Activated CD4-positive, alpha-beta T cell treated with anti-CD3 and anti-CD28 coated beads, Interleukin-2, amount 50 U/mL, for 24 hours (primary cell): ENCODE results near the gene NF2.
"Not testable (repeated sequence)": the region's sequence is repeated elsewhere in the genome, so short reads cannot be mapped to it uniquely, and the experiment has no call there.

ENCODE experiments used
- DNase-seq, 2 donors: peaks; one replicate each; pipeline ENCODE4 v3.0.0-alpha.2; 2020; ENCODE audit warnings: low read depth in 1 of 2, low spot score in 1 of 2

The NF2 gene

GRCh38 chr22:29594447-29594846 lies 9.0 kb upstream of the NF2 start:
- DNase-seq: not testable (repeated sequence)

DNA sequence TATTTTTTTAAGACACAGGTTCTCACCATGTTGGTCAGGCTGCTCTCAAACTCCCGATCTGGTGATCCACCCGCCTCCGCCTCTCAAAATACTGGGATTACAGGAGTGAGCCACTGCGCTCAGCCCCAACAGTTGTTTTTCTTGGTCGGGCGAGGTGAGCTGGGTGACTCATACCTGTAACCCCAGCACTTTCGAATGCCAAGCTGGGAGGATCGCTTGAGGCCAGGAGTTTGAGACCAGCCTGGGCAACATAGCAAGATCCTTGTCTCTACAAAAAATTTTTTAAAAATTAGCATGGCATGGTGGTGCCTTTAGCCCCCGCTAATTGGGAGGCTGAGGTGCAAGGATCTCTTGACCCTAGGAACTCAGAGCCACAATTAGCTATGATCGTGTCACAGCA lies 7.0 kb upstream of the NF2 start:
- no peak for DNase-seq

DNA sequence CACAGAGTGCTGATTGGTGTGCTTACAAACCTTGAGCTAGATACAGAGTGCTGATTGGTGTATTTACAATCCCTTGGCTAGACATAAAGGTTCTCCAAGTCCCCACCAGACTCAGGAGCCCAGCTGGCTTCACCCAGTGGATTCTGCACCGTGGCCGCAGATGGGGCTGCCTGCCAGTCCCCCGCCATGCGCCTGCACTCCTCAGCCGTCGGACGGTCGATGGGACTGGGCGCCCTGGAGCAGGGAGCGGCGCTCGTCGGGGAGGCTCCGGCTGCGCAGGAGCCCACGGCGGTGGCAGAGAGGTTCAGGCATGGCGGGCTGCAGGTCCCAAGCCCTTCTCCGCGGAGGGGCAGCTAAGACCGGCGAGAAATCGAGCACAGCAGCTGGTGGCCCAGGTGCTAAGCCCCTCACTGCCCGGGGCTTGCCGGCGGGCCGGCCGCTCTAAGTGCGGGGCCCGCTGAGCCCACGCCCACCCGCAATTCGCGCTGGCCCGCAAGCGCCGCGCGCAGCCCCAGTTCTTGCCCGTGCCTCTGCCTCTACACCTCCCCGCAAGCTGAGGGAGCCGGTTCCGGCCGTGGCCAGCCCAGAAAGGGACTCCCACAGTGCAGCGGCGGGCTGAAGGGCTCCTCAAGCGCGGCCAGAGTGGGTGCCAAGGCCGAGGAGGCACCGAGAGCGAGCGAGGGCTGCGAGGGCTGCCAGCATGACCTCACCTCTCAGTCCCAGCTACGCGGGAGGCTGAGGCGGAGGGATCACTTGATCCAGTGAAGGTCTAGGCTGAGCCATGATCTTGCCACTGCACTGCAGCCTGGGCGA lies 5.4 kb upstream of the NF2 start:
- DNase-seq: not testable (repeated sequence)

- no peak for DNase-seq
Measured at GRCh38 chr22:29598684-29599020, 4.8 kb upstream of the NF2 start.

GRCh38 chr22:29604076-29604360 lies 585 bp downstream of the NF2 start:
- no peak for DNase-seq

- no peak for DNase-seq
Measured at GRCh38 chr22:29605527-29605850, 2.1 kb downstream of the NF2 start.

GRCh38 chr22:29606320-29606719 lies 2.9 kb downstream of the NF2 start:
- DNase-seq: no peak

DNA sequence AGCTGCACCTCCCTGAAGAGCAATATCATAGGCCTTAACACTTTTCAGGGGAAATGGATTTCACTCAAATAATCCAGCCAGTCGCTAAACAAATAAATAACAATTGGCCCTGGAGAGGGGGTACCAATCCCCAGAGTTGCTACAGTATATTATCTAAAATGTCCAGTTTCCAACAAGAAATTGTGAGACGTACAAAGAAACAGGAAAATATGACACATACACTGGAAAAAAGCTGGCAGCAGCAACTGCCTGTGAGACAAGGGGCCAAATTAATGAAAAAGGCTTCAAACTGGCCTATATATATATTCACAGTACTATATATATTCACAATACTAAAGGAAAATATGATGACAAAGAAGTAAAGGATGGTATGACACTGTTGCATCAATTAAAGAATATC lies 4.0 kb downstream of the NF2 start:
- no peak for DNase-seq

GRCh38 chr22:29609139-29609538 lies 5.7 kb downstream of the NF2 start:
- DNase-seq: no peak

DNA sequence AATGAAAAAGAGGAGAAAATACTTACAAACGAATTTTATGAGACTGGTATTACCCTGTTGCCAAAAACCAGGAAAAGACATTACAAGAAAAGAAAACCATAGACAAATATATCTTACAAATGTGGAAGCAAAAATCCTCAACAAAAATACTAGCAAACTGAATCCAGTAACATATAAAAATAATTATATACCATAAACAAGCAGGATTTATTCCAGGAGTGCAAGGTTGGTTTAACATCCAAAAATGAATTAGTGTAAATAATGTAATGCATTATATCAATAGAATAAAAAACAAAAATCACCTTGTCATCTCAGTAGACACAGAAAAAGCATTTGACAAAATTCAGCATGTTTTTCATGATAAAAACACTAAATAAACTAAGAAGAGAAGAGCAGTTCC lies 7.3 kb downstream of the NF2 start:
- no peak for DNase-seq

DNA sequence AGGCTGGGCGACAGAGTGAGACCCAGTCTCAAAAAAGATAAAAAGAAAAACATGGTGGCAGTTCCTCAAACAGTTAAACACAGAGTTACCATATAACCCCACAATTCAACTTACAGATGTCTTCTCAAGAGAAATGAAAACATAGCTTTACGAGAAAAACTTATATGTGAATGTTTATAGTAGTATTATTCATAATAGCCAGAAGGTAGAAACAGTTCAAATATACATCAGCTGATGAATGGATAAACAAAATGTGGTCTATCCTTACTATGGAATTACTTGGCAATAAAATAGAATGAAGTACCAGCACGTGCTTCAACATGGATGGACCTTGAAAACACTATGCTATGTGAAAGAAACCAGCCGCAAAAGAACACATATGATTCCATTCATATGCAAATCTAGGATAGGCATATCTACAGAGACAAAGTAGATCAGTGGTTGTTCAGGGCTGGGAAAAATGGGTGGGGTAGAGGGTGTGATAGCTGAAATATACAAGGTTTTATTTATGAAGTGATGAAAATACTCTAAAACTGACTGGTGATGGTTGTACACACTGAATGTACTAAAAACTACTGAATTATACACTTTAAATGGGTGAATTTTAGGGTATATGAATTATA lies 12.4 kb downstream of the NF2 start:
- no peak for DNase-seq

DNA sequence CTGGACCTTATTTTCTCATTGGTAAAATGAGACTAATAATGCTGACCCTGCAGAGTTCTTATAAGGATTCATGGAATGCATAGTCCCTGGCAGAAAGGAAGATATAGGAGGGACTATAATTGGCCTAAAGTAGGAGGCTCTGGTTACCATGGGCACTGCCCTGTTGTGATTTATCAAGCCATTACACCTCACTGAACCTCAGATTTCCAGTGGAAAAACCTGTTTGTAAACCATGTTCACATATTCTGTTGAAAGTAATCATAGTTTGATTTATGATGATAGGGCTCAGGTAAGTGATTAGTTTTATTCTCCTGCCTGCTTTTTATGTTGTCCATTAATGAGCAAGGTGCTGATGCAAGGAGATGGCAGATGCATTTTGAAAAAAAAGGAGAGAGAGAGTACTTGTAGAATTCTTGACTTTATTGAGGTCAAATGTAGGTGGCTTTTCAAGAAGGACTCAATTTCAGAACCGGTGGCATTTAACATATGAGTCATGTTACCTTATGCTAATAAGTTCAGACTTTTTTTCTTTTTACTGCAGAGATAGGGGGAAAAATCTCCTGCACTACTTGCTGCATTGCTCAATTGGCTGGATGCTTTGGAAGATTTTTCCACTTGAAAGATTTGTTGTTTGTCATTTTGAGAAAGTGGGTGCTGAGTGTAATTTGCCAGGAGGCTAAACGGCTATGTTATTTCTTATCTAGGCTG lies 14.6 kb downstream of the NF2 start:
- DNase-seq: no peak

DNA sequence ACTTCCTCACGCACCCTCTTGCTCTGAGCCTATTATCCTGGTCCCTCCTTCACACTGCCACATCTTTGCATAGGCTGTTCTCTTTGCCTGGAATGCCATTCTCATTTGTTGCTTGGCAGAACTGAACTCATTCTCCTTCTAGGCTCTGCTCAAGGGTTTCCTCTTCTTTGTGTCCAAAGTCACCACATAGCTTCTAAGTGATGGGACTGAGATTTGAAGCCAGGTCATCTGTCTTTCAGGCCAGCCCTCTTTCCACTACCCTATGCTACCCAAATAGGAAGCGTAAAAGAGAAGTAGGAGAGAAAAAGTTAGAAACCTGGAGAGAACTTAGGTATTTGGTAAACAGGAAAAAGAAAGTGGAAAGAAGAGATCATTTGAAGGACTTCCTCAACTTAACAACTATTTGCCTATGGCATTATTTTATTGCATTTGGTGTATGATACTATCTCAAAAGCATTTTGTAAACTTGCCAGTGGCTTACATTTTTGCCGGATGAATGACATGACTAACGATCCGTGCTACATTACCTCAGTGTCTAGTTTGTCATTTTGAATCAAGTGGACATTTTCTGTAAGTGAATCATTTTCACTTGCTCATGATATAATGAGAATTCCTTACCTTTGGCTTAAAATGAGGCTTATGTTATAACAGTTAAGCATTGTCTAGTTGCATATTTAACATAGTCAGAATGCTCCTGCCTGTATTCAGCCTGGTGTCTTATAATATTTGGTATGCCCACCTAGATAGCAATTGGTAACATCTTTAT lies 18.5 kb downstream of the NF2 start:
- no peak for DNase-seq

DNA sequence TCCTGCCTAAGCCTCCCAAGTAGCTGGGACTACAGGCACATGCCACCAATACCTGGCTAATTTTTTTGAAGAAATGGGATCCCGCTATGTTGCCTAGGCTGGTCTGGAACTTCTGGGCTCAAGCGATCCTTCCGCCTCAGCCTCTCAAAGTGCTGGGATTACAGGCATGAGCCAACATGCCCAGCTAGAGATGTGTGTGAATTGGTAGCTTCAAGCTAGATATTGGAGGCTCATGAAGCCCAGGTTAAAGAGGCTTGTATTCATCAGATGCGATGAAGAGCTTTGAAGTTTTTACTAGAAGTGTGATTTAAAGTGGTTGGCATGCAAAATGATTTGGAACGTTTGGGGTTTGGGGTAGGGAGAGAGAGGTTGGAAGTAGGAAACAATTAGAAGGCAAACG lies 19.6 kb downstream of the NF2 start:
- no peak for DNase-seq

GRCh38 chr22:29623553-29624169 lies 20.2 kb downstream of the NF2 start:
- no peak for DNase-seq

DNA sequence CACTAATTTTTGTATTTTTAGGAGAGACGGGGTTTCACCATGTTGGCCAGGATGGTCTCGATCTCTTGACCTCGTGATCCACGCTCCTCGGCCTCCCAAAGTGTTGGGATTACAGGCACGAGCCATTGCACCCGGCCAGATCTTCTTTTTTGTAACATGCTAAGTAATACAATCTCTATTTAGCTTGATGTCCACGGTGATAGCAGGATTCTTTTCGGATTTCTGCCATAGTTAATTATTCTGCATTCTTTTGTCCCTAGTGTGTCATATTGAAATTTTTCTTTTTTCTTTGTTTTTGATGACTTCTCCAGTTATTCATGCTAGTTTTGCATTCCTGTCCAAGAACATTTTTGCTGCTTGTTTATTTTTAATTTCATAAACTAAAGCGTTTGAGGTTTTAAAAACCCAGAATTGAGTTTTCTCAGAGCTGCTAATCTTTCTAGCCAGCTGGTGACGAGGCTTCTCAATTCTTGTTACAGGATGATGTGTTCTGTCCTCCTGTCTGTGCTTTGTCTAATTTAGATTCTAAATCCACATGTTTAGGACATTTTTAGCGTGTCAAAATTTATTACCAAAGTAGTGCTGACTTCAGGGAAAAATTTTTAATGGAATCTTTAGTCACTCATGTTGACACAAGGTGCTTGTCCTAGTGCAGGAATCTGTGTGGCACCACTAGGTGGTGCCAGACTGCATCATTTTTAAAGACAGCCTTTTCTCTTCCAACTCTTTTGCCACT lies 21.8 kb downstream of the NF2 start:
- peak in 1 of 2 donors; percentile 24 for DNase-seq

DNA sequence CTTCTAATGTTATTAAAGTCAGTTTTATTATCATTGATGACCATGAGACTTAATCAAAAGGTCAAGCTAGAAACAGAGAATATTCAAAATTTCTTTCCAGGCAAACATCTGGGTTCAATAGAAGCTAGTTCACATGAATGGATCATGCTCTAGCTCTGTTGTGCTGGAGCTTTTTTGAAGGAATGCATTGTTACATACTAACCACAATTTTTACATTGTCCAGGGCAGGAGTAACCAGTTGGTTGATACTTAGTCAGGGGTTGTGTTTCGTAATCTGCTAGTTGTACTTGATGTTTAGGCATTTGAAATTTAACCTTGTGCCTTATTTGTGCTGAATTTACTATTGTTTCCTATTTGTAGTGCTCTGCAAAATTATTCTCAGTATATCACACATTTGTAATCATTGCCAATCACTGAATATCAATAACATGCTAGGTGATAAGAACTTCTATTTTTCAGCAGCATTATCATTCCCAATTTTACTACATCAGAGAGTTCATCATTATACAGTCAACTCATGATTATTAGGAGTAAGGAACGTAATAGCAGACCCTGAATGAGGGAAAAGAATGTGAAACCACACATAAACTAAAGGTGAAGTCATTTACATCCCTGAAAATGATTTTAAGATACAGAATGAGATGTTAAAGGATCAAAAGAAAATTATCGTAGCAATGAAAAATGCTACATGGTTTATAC lies 23.2 kb downstream of the NF2 start:
- DNase-seq: no peak

DNA sequence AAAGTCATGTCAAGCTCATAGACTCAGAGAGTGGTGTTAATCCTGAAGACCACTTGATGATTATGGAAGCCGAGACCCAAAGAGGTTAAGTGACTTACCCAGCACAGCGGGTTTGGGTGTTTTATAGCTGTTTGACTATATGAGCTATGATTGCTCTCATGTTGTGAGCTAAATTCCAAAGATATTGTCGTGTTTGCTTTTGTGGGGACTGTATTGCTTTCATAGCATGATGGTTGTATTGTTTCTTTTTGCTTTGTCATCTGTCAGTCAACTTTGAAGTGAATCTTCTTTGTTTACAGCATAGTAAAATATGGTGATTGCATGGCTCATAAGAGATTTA lies 23.7 kb downstream of the NF2 start:
- no peak for DNase-seq

DNA sequence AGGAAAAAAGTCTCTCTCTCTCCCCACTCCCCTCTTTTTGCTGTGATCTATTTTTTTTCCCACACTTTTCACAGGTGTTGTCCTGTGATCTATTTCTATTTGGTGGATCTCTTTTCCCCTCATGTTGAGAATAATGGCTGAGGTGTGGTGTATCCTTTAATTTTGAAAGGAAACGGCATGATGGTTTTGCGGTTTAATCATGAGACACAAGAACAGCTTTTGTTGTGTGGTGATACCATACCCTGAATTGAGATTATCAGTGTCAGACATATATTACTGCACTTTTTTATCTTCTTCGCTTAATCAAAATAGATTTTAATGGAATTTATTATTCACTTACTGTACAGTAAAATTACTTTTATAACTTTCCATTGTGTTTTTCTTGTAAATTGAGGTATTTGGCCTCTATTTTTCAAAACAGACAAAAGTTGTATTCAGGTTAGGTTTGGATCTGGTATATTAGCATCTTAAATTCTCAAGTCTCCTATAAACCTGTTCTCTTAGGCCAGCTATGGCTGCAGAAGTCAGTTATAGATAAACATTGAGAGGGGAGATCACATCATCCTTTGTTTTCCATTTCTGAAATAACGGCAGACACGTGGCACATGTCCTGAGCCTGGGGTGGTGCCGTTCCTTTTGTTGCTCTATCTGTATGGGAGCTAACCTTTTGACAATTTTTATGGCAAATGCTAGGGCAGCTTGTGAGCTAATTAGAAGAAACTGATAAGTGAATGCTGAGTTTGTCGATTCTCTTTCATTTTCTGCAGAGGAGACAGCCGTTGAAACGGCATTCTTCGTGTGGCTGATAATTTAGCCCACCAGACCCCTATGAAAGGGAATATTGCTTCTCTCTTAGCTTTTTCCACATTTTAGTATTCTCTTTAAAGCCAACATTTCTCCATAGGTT lies 25.8 kb downstream of the NF2 start:
- DNase-seq: no peak
